ENCODE measurements around the gene PCNA. TPM values are rescaled to one million over a fixed set of nuclear protein-coding genes. Genes with fewer than 3 reads are reported as not detected.

The PCNA gene
- polyA plus RNA-seq, 2 of the 4 experiments (the other 2 are of a cell fraction), result 445 to 450 TPM

DNA sequence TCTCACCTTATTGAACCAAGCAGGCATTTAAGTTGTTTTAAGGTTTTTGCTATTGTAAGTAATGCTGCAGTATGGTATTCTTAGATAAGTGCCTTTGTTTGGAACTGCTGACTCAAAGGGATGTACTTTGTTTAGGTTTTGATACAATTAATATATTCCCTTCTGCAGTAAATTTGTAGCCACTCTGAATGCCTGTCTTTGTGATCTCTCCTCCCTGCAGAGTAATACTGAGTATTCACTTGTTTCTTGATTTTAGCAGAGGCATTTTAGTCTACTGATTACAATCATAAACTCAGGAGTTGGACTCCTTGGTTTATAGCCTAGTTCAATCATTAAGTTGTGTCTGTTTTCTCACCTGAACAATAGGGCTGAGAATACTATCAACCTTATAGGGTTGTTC lies 20.4 kb upstream of the PCNA start:
- ChIA-PET CTCF (interaction anchor here (0.8 to 2.0 kb wide), 2 partner anchors 39 to 52 kb away, joined by 3 to 8 read pairs; no protein-coding TSS in a partner anchor), POLR2A (no interaction called here)
- no peaks in the 10 kb centered on the region for H3K9me3 ChIP-seq
- no peaks in the 10 kb centered on the region for H3K4me1 ChIP-seq
- DNase-seq (ENCODE audit: low read depth in 1 of 2, low spot score in 1 of 2) (no peak), FAIRE-seq (peak; percentile 7), ATAC-seq (no peak)
- no peak for TF ChIP-seq EHMT2 (IDR thresholded peaks at IDR 0.05; ENCODE audit: low read depth)
- TF ChIP-seq GATA3 (IDR thresholded peaks at IDR 0.05; ENCODE audit: borderline replicate concordance), result no peak
- TF ChIP-seq HOXA7 (CRISPR knock-in tag; IDR thresholded peaks at IDR 0.05), result no peak
- no peak for TF ChIP-seq MAFK (IDR thresholded peaks at IDR 0.05; ENCODE audit: partially characterized antibody)
- TF ChIP-seq RNF2 (IDR thresholded peaks at IDR 0.05; ENCODE audit: borderline replicate concordance, low read depth), result no peak
- TF ChIP-seq CEBPB (IDR thresholded peaks at IDR 0.05), result no peak
- no peak for TF ChIP-seq NR3C1 (IDR thresholded peaks at IDR 0.05)
- TF ChIP-seq ESRRA (IDR thresholded peaks at IDR 0.05; ENCODE audit: borderline replicate concordance, low read length), result no peak
- no peak for TF ChIP-seq KDM1A (IDR thresholded peaks at IDR 0.05; ENCODE audit: low read depth)
- TF ChIP-seq ZNF302 (CRISPR knock-in tag; IDR thresholded peaks at IDR 0.05), result no peak
- TF ChIP-seq, protein P1, sequence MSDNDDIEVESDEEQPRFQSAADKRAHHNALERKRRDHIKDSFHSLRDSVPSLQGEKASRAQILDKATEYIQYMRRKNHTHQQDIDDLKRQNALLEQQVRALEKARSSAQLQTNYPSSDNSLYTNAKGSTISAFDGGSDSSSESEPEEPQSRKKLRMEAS (IDR thresholded peaks at IDR 0.05), result no peak
- TF ChIP-seq, protein P2, sequence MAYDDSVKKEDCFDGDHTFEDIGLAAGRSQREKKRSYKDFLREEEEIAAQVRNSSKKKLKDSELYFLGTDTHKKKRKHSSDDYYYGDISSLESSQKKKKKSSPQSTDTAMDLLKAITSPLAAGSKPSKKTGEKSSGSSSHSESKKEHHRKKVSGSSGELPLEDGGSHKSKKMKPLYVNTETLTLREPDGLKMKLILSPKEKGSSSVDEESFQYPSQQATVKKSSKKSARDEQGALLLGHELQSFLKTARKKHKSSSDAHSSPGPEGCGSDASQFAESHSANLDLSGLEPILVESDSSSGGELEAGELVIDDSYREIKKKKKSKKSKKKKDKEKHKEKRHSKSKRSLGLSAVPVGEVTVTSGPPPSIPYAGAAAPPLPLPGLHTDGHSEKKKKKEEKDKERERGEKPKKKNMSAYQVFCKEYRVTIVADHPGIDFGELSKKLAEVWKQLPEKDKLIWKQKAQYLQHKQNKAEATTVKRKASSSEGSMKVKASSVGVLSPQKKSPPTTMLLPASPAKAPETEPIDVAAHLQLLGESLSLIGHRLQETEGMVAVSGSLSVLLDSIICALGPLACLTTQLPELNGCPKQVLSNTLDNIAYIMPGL (CRISPR knock-in tag; IDR thresholded peaks at IDR 0.05; ENCODE audit: borderline replicate concordance), result no peak
- TF ChIP-seq EHF (CRISPR knock-in tag; IDR thresholded peaks at IDR 0.05), result no peak
- no peak for TF ChIP-seq RARB (CRISPR knock-in tag; IDR thresholded peaks at IDR 0.05)
- TF ChIP-seq, protein P3, sequence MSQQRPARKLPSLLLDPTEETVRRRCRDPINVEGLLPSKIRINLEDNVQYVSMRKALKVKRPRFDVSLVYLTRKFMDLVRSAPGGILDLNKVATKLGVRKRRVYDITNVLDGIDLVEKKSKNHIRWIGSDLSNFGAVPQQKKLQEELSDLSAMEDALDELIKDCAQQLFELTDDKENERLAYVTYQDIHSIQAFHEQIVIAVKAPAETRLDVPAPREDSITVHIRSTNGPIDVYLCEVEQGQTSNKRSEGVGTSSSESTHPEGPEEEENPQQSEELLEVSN (IDR thresholded peaks at IDR 0.05; ENCODE audit: borderline replicate concordance, low read depth), result no peak
- no peak for TF ChIP-seq NPAS2 (CRISPR knock-in tag; IDR thresholded peaks at IDR 0.05; ENCODE audit: borderline replicate concordance)
- no peak for TF ChIP-seq TFCP2L1 (CRISPR knock-in tag; IDR thresholded peaks at IDR 0.05)
- no peak for TF ChIP-seq SMC3 (IDR thresholded peaks at IDR 0.05)
- no peak for TF ChIP-seq PHF8 (IDR thresholded peaks at IDR 0.05; ENCODE audit: borderline replicate concordance, low read depth)
- no peak overlapping the region for H3K27ac ChIP-seq
- no peak overlapping the region for H3K4me3 ChIP-seq
- no peak overlapping the region for H3K4me2 ChIP-seq

DNA sequence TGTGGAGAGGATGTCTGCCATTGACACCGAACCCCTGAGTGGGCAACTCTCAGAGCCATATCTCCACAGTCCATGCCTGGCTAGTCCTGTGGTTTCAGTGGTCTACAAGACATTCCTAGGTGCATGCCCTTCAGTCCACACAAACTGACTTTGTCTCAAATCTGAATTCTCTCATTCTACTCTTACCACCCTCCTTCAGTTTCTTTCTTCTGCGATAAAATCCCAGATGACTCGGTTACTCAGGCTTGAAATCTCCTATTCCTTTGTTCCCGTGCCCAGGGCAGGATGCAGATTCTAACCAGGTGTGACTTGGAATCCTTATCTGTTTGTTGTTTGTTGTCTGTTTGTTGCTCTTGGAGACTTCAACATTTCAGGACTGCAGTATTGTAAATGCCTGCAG lies 16.3 kb upstream of the PCNA start:
- TF ChIP-seq FOXS1 (CRISPR knock-in tag; IDR thresholded peaks at IDR 0.05) (no peak), ZFP36 (IDR thresholded peaks at IDR 0.05; ENCODE audit: borderline replicate concordance, partially characterized antibody) (no peak), JUNB (IDR thresholded peaks at IDR 0.05) (no peak), EP300 (IDR thresholded peaks at IDR 0.05) (no peak), FOSL2 (IDR thresholded peaks at IDR 0.05) (no peak), FOSL2 (CRISPR knock-in tag; IDR thresholded peaks at IDR 0.05) (no peak), HOXB13 (CRISPR knock-in tag; IDR thresholded peaks at IDR 0.05; ENCODE audit: low read depth) (no peak), PHF8 (IDR thresholded peaks at IDR 0.05; ENCODE audit: borderline replicate concordance, low read depth) (no peak), GATA3 (IDR thresholded peaks at IDR 0.05; ENCODE audit: borderline replicate concordance) (no peak), BHLHE40 (IDR thresholded peaks at IDR 0.05; ENCODE audit: low read depth, low read length) (no peak), JUN (IDR thresholded peaks at IDR 0.05) (no peak), SMC3 (IDR thresholded peaks at IDR 0.05) (no peak), CHD2 (IDR thresholded peaks at IDR 0.05; ENCODE audit: low read length, partially characterized antibody) (no peak), RCOR1 (IDR thresholded peaks at IDR 0.05; ENCODE audit: low read depth, low read length) (no peak)
- TF ChIP-seq, protein P4, sequence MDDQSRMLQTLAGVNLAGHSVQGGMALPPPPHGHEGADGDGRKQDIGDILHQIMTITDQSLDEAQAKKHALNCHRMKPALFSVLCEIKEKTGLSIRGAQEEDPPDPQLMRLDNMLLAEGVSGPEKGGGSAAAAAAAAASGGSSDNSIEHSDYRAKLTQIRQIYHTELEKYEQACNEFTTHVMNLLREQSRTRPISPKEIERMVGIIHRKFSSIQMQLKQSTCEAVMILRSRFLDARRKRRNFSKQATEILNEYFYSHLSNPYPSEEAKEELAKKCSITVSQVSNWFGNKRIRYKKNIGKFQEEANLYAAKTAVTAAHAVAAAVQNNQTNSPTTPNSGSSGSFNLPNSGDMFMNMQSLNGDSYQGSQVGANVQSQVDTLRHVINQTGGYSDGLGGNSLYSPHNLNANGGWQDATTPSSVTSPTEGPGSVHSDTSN (IDR thresholded peaks at IDR 0.05), result no peak
- TF ChIP-seq, protein P5, sequence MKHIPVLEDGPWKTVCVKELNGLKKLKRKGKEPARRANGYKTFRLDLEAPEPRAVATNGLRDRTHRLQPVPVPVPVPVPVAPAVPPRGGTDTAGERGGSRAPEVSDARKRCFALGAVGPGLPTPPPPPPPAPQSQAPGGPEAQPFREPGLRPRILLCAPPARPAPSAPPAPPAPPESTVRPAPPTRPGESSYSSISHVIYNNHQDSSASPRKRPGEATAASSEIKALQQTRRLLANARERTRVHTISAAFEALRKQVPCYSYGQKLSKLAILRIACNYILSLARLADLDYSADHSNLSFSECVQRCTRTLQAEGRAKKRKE (CRISPR knock-in tag; IDR thresholded peaks at IDR 0.05; ENCODE audit: low read depth), result no peak
- TF ChIP-seq, protein P6, sequence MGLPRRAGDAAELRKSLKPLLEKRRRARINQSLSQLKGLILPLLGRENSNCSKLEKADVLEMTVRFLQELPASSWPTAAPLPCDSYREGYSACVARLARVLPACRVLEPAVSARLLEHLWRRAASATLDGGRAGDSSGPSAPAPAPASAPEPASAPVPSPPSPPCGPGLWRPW (IDR thresholded peaks at IDR 0.05), result no peak
- TF ChIP-seq, protein P7, sequence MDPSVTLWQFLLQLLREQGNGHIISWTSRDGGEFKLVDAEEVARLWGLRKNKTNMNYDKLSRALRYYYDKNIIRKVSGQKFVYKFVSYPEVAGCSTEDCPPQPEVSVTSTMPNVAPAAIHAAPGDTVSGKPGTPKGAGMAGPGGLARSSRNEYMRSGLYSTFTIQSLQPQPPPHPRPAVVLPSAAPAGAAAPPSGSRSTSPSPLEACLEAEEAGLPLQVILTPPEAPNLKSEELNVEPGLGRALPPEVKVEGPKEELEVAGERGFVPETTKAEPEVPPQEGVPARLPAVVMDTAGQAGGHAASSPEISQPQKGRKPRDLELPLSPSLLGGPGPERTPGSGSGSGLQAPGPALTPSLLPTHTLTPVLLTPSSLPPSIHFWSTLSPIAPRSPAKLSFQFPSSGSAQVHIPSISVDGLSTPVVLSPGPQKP (IDR thresholded peaks at IDR 0.05; ENCODE audit: low read depth, low read length), result no peak
- ChIA-PET CTCF (interaction anchor here (2.0 to 4.2 kb wide), 2 partner anchors 9 to 56 kb away, joined by 7 to 18 read pairs; partner anchors contain the start of gene CDS2), POLR2A (no interaction called here)
- DNase-seq (ENCODE audit: low read depth in 1 of 2, low spot score in 1 of 2) (no peak), FAIRE-seq (no peak), ATAC-seq (no peak; a peak in 1 of 6 replicates)
- Histone ChIP-seq H3K4me3 (no peak overlapping the region), H3K9me3 (no peaks in the 10 kb centered on the region), H3K27ac (no peak overlapping the region), H3K4me1 (no peaks in the 10 kb centered on the region), H3K4me2 (no peak overlapping the region)
- 94% methylated on average over 4 of the region's 4 CpGs for WGBS (ENCODE audit: missing lambda C conversion rate)

All from A549 (cell line).